Trophoblast cell (in vitro differentiated cells and primary cell): ENCODE results near the gene ZNF90. TPM values are rescaled to one million over a fixed set of nuclear protein-coding genes. Genes with fewer than 3 reads are reported as not detected.

Experiments
- DNase-seq, 2 donors: peaks; one replicate each; pipeline ENCODE4 v3.0.0-alpha.2; 2016
- H2AFZ ChIP-seq: 2 replicates; pipeline ENCODE4 v1.6.1; 2013; ENCODE audit warnings: low read length, moderate library complexity, mild to moderate bottlenecking; ENCODE audit not compliant: insufficient read depth, poor library complexity
- H2AK5ac ChIP-seq: 2 replicates; pipeline ENCODE4 v1.6.1; 2013; ENCODE audit warnings: mild to moderate bottlenecking, low read length
- H2BK120ac ChIP-seq: 2 replicates; pipeline ENCODE4 v1.6.1; 2013; ENCODE audit warnings: low read length, mild to moderate bottlenecking, moderate library complexity; ENCODE audit not compliant: insufficient read depth, poor library complexity
- H2BK12ac ChIP-seq: 2 replicates; pipeline ENCODE4 v1.6.1; 2013; ENCODE audit warnings: mild to moderate bottlenecking, low read length, moderate library complexity
- H2BK5ac ChIP-seq: 2 replicates; pipeline ENCODE4 v1.6.1; 2013; ENCODE audit warnings: low read length, low read depth, moderate library complexity, mild to moderate bottlenecking; ENCODE audit not compliant: poor library complexity
- H3K14ac ChIP-seq: 2 replicates; pipeline ENCODE4 v1.6.1; 2013; ENCODE audit warnings: mild to moderate bottlenecking, low read length
- H3K18ac ChIP-seq: 2 replicates; pipeline ENCODE4 v1.6.1; 2013; ENCODE audit warnings: mild to moderate bottlenecking, low read length
- H3K23ac ChIP-seq: 2 replicates; pipeline ENCODE4 v1.6.1; 2013; ENCODE audit warnings: low read length
- H3K27ac ChIP-seq: 2 replicates; pipeline ENCODE4 v1.5.1; 2013; ENCODE audit warnings: low read depth, mild to moderate bottlenecking, inconsistent platforms, low read length, moderate library complexity
- H3K27me3 ChIP-seq: 2 replicates; pipeline ENCODE4 v1.6.1; 2013; ENCODE audit warnings: inconsistent platforms, mild to moderate bottlenecking, low read length, moderate library complexity; ENCODE audit not compliant: insufficient read depth
- H3K36me3 ChIP-seq, 2 experiments: 1 replicate in 1 of 2; 2 replicates in 1 of 2; pipeline ENCODE4 v1.6.1; 2013; ENCODE audit warnings: low read length in 2 of 2, mild to moderate bottlenecking in 2 of 2, moderate library complexity in 1 of 2; ENCODE audit not compliant: insufficient read depth in 2 of 2, control insufficient read depth in 1 of 2
- H3K4ac ChIP-seq: 2 replicates; pipeline ENCODE4 v1.6.1; 2013; ENCODE audit warnings: low read depth, mild to moderate bottlenecking, low read length, moderate library complexity
- H3K4me1 ChIP-seq, 2 experiments: 1 replicate in 1 of 2; 2 replicates in 1 of 2; pipeline ENCODE4 v1.6.1; 2013; ENCODE audit warnings: low read length in 2 of 2, mild to moderate bottlenecking in 2 of 2, moderate library complexity in 1 of 2; ENCODE audit not compliant: insufficient read depth in 2 of 2, control insufficient read depth in 1 of 2
- H3K4me2 ChIP-seq: 2 replicates; pipeline ENCODE4 v1.6.1; 2013; ENCODE audit warnings: inconsistent platforms, mild to moderate bottlenecking, low read length, moderate library complexity
- H3K4me3 ChIP-seq: 2 replicates; pipeline ENCODE4 v1.5.1; 2013; ENCODE audit warnings: mild to moderate bottlenecking, low read depth, low read length, inconsistent platforms
- H3K79me1 ChIP-seq: one replicate; pipeline ENCODE4 v1.6.1; 2013; ENCODE audit warnings: low read length
- H3K79me2 ChIP-seq: 2 replicates; pipeline ENCODE4 v1.6.1; 2013; ENCODE audit warnings: low read length, mild to moderate bottlenecking; ENCODE audit not compliant: control insufficient read depth, insufficient read depth, poor library complexity
- H3K9ac ChIP-seq: 2 replicates; pipeline ENCODE4 v1.6.1; 2013; ENCODE audit warnings: mild to moderate bottlenecking, low read length
- H3K9me3 ChIP-seq: 2 replicates; pipeline ENCODE4 v1.6.1; 2013; ENCODE audit warnings: low read depth, mild to moderate bottlenecking, control low read depth, inconsistent platforms, low read length; ENCODE audit not compliant: insufficient read depth
- H4K12ac ChIP-seq: 2 replicates; pipeline ENCODE4 v1.6.1; 2013; ENCODE audit warnings: low read depth, mild to moderate bottlenecking, low read length, moderate library complexity
- H4K8ac ChIP-seq: 2 replicates; pipeline ENCODE4 v1.6.1; 2013; ENCODE audit warnings: low read depth, mild to moderate bottlenecking, low read length, moderate library complexity
- H4K91ac ChIP-seq: one replicate; pipeline ENCODE4 v1.6.1; 2013; ENCODE audit warnings: low read depth, mild to moderate bottlenecking, low read length, moderate library complexity
- WGBS: extraction: QIAGEN DNeasy Blood & Tissue Kit; methylation state at CpG from one replicate; pipeline ENCODE4 v1.1.7; 2013; ENCODE audit warnings: missing lambda C conversion rate; ENCODE audit not compliant: insufficient read length, insufficient coverage; ENCODE audit errors: extremely low coverage; 5-methylcytosine and 5-hydroxymethylcytosine counted together
- polyA plus RNA-seq: library from polyadenylated mRNA; stranded (reverse); fragments of 200-250 nt; gene quantifications from 2 replicates; pipeline ENCODE4 v1.2.3, GENCODE V29; 2013

Gene ZNF90
- 15.3 and 16.6 TPM in 2 replicates for polyA plus RNA-seq

DNA sequence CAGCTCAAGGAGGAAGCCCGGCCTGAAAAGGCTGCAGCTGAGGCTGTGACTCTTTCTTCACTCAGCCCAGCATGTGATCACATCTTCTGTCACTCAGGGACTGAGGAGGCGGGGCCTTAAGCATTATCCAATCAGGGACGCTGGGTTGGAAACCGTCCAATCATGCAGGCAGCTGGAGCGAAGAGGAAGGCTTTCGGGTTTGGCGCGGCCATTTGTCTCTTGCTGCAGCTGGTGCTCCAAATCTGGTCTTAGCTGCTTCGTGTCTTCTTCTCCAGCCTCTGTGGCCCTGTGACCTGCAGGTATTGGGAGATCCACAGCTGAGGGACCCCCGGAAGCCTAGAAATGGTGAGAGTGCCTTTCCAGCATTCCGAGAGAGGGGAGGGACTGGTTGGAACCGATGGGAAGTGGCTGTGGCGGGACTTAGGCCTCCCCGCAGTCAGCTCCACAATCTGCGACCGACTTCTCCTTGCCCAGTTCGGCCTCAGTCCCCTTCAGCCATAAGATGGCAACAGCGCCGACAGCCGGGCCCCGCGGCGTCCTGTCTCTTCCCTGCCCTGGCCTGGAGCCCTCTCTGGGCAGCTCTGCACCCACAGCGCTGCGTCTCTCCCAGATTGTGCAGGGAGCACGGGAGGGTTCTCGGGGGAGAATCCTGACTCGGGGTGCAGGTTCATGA is at the start of gene ZNF90:
Gene ZNF90 (plus strand): TSS at position 210 of the 673 bp plus-strand sequence. CDS start 133 bp downstream, at position 343.
- peak within 1 kb of the TSS; percentile 65 for H3K4me2 ChIP-seq
- peak within 1 kb of the TSS; percentile 63 for H3K27ac ChIP-seq
- no peaks in the 10 kb centered on the region for H3K36me3 ChIP-seq
- no peak within 1 kb of the TSS for H3K18ac ChIP-seq
- peak; percentile 92 to 97 for DNase-seq
- no peaks in the 10 kb centered on the region for H3K27me3 ChIP-seq
- no peak within 1 kb of the TSS for H2BK120ac ChIP-seq
- no peak within 1 kb of the TSS for H4K12ac ChIP-seq
- peaks cover 19 to 23% of the 10 kb centered on the region in 2 experiments for H3K4me1 ChIP-seq
- peak within 1 kb of the TSS; percentile 69 for H4K8ac ChIP-seq
- peak within 1 kb of the TSS; percentile 66 for H2BK5ac ChIP-seq
- peak within 1 kb of the TSS; percentile 71 for H3K4ac ChIP-seq
- no peak within 1 kb of the TSS for H2BK12ac ChIP-seq
- peak within 1 kb of the TSS; percentile 6 for H2AFZ ChIP-seq
- peak within 1 kb of the TSS; percentile 45 for H4K91ac ChIP-seq
- H3K79me2 ChIP-seq = peaks cover 21% of the 10 kb centered on the region
- peak within 1 kb of the TSS; percentile 89 for H3K9ac ChIP-seq
- peaks cover 21% of the 10 kb centered on the region for H3K79me1 ChIP-seq
- no peak within 1 kb of the TSS for H2AK5ac ChIP-seq
- peak within 1 kb of the TSS; percentile 88 for H3K4me3 ChIP-seq
- H3K9me3 ChIP-seq = no peaks in the 10 kb centered on the region
- H3K14ac ChIP-seq = peak within 1 kb of the TSS; percentile 65
- H3K23ac ChIP-seq = no peak within 1 kb of the TSS
- WGBS = no CpG with 5 or more reads among the region's 28 CpGs

DNA sequence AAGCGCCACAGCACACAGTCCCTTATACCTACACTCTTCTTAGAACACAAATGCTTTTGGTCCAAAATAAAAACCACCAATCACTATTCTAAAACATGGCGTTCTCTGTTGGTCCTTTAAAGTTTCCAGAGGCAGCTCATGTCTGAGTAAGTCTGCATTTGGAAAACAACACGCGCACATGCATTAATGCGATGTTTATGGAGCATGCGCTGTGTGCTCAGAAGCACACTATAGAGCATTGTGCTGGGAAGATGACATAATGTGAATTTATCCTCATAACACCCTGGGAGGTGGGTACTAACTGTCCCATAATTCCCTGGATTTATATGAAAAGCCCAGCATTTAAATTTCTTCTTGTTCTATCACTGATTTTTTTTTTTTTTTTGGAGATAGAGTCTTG is 49.2 kb upstream of the ZNF90 start:
- no peaks in the 10 kb centered on the region for H3K27me3 ChIP-seq
- no peaks in the 10 kb centered on the region for H3K79me2 ChIP-seq
- no peaks in the 10 kb centered on the region for H3K79me1 ChIP-seq
- no peak overlapping the region for H4K8ac ChIP-seq
- no peak overlapping the region for H2AK5ac ChIP-seq
- no peak overlapping the region for H3K23ac ChIP-seq
- H3K4ac ChIP-seq = no peak overlapping the region
- WGBS = no CpG with 5 or more reads among the region's 6 CpGs
- no peak overlapping the region for H3K14ac ChIP-seq
- H2BK5ac ChIP-seq = no peak overlapping the region
- H2BK12ac ChIP-seq = no peak overlapping the region
- H3K4me2 ChIP-seq = no peak overlapping the region
- no peak overlapping the region for H4K12ac ChIP-seq
- H4K91ac ChIP-seq = no peak overlapping the region
- no peak overlapping the region for H3K18ac ChIP-seq
- peaks cover 0 to 2% of the 10 kb centered on the region in 2 experiments for H3K4me1 ChIP-seq
- DNase-seq = no peak
- H2AFZ ChIP-seq = no peak overlapping the region
- H2BK120ac ChIP-seq = no peak overlapping the region
- H3K9me3 ChIP-seq = no peaks in the 10 kb centered on the region
- H3K36me3 ChIP-seq = peaks cover 6 to 14% of the 10 kb centered on the region in 2 experiments
- H3K4me3 ChIP-seq = no peak overlapping the region
- H3K27ac ChIP-seq = no peak overlapping the region
- H3K9ac ChIP-seq = no peak overlapping the region

DNA sequence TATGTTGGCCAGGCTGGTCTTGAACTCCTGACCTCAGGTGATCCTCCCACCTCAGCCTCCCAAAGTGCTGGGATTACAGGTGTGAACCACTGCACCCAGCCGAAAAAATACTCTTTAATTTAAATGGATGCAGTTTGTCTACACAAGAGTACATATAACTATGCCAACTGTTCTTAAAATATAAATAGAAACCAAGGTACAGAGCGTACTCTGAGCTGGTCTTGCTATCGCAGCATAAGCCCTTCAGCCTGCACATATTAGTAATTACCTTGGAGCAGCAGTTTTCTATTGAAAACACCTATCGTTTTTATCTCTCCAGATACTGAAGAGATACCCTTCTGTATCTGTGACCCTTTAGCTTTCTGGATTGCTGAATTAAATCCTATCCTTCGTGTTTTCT is 41.9 kb upstream of the ZNF90 start:
- Histone ChIP-seq H3K27me3 (no peaks in the 10 kb centered on the region), H3K27ac (no peak overlapping the region), H3K4ac (no peak overlapping the region), H2BK5ac (no peak overlapping the region), H3K23ac (no peak overlapping the region), H3K79me1 (peaks cover 5% of the 10 kb centered on the region), H3K14ac (no peak overlapping the region), H3K4me3 (no peak overlapping the region), H2AK5ac (no peak overlapping the region), H3K4me2 (no peak overlapping the region), H3K9me3 (no peaks in the 10 kb centered on the region), H3K18ac (no peak overlapping the region), H3K36me3 (peaks cover 4 to 7% of the 10 kb centered on the region in 2 experiments), H3K4me1 (peaks cover 2 to 3% of the 10 kb centered on the region in 2 experiments), H4K91ac (no peak overlapping the region), H2BK120ac (no peak overlapping the region), H4K12ac (no peak overlapping the region), H3K79me2 (peaks cover 7% of the 10 kb centered on the region), H2AFZ (no peak overlapping the region), H4K8ac (no peak overlapping the region), H2BK12ac (no peak overlapping the region), H3K9ac (no peak overlapping the region)
- WGBS = no CpG with 5 or more reads among the region's 5 CpGs
- no peak for DNase-seq

DNA sequence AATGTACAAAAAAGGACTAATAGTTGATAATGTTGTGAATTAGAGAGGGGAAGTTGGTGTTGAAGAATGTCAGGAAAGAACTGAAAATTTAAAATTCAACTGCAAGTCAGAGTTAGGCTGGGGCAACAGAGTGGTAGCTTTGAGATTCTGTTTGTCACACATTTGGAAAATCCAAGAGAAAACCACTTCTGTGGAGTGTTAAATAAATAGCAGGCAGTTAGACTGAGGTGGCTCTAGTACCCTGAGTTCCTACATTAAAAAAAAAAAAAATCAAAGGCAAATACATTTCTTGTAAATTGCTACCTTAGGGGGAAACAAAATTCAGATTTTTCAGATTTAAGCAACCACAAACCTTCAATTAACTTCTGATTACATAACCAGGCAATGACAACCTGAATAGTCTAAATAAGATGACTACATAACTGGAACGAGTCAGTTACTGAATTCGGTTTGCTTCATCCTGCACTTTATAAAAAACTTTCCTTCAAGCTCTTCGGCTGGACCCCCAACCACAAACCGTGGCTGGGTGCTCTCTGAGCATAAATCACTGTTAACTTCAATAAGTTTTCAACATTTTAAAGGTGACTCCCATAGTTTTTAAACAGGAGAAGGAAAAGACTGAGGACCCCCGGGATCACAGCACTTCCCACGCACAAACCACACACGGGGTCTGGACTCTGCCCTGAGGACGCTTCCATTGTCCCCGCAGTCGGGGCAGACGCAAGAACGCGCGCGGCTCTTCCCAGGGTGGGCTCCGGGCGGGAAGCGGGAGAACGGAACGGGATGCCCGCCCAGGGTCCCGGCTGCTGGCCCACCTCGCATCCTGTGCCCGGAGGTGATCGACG is 39.2 kb upstream of the ZNF90 start:
- peaks cover 5% of the 10 kb centered on the region for H3K79me1 ChIP-seq
- H3K4ac ChIP-seq = no peak overlapping the region
- H2BK5ac ChIP-seq = peak overlapping the region; percentile 22
- no peak overlapping the region for H2AK5ac ChIP-seq
- peak overlapping the region; percentile 92 for H3K9ac ChIP-seq
- WGBS = no CpG with 5 or more reads among the region's 26 CpGs
- H2BK12ac ChIP-seq = no peak overlapping the region
- no peaks in the 10 kb centered on the region for H3K27me3 ChIP-seq
- H2BK120ac ChIP-seq = no peak overlapping the region
- H3K18ac ChIP-seq = peak overlapping the region; percentile 32
- peak overlapping the region; percentile 47 for H2AFZ ChIP-seq
- H3K9me3 ChIP-seq = no peaks in the 10 kb centered on the region
- H3K4me3 ChIP-seq = peak overlapping the region; percentile 97
- H4K8ac ChIP-seq = peak overlapping the region; percentile 78
- peaks cover 0 to 7% of the 10 kb centered on the region in 2 experiments for H3K36me3 ChIP-seq
- peak overlapping the region; percentile 77 for H3K27ac ChIP-seq
- peak overlapping the region; percentile 17 for H3K14ac ChIP-seq
- H3K4me1 ChIP-seq = peaks cover 2 to 3% of the 10 kb centered on the region in 2 experiments
- no peak overlapping the region for H4K91ac ChIP-seq
- H4K12ac ChIP-seq = no peak overlapping the region
- H3K79me2 ChIP-seq = peaks cover 7% of the 10 kb centered on the region
- DNase-seq = no peak
- peak overlapping the region; percentile 70 for H3K4me2 ChIP-seq
- H3K23ac ChIP-seq = no peak overlapping the region
